OCI-LY1 (cell line): ENCODE data around the gene CNOT3.

ENCODE experiments used
- H2AFZ ChIP-seq: fragments of 200-600 bp; sonication (generic), shearing (Covaris generic); 2 replicates; pipeline ENCODE4 v1.6.0; 2014; ENCODE audit warnings: antibody characterized with exemption, mild to moderate bottlenecking, low read length
- H3F3A ChIP-seq: fragments of 200-600 bp; sonication (generic), shearing (Covaris generic); 2 replicates; pipeline ENCODE4 v1.6.0; 2014; ENCODE audit warnings: mild to moderate bottlenecking, antibody characterized with exemption, low read length, moderate library complexity; ENCODE audit not compliant: insufficient read depth
- H3K27ac ChIP-seq: fragments of 200-600 bp; sonication (generic); 2 replicates; pipeline ENCODE4 v1.5.1; 2014; ENCODE audit warnings: low read length, mixed run types, mild to moderate bottlenecking, low read depth; ENCODE audit not compliant: poor library complexity, severe bottlenecking
- H3K27me3 ChIP-seq: fragments of 200-600 bp; sonication (generic); 2 replicates; pipeline ENCODE4 v1.6.0; 2014; ENCODE audit warnings: antibody characterized with exemption, mild to moderate bottlenecking, low read length, moderate library complexity; ENCODE audit not compliant: insufficient read depth
- H3K36me3 ChIP-seq: fragments of 200-600 bp; sonication (generic); 2 replicates; pipeline ENCODE4 v1.6.1; 2014; ENCODE audit warnings: mild to moderate bottlenecking, antibody characterized with exemption, low read length, moderate library complexity, mixed read lengths; ENCODE audit not compliant: insufficient read depth
- H3K4me1 ChIP-seq: fragments of 200-600 bp; sonication (generic); 2 replicates; pipeline ENCODE4 v1.5.1; 2014; ENCODE audit warnings: mild to moderate bottlenecking, low read length, moderate library complexity; ENCODE audit not compliant: insufficient read depth, severe bottlenecking
- H3K4me2 ChIP-seq: fragments of 200-600 bp; sonication (generic), shearing (Covaris generic); 2 replicates; pipeline ENCODE4 v1.6.1; 2014; ENCODE audit warnings: low read length
- H3K4me3 ChIP-seq: fragments of 200-600 bp; sonication (generic); 2 replicates; pipeline ENCODE4 v1.5.1; 2014; ENCODE audit warnings: low read length, low read depth, mild to moderate bottlenecking, mixed read lengths; ENCODE audit not compliant: poor library complexity, severe bottlenecking
- H3K79me2 ChIP-seq: fragments of 200-600 bp; shearing (Covaris generic); 2 replicates; pipeline ENCODE4 v1.6.1; 2016; ENCODE audit warnings: mixed run types, low read length, mixed read lengths; ENCODE audit not compliant: insufficient read depth
- H3K9ac ChIP-seq: fragments of 200-600 bp; sonication (generic), shearing (Covaris generic); 2 replicates; pipeline ENCODE4 v1.6.1; 2014; ENCODE audit warnings: mild to moderate bottlenecking, low read length, mixed read lengths
- H3K9me2 ChIP-seq: fragments of 200-600 bp; sonication (generic), shearing (Covaris generic); 2 replicates; pipeline ENCODE4 v1.6.1; 2014; ENCODE audit warnings: low read depth, mild to moderate bottlenecking, low read length, mixed read lengths
- H3K9me3 ChIP-seq: fragments of 200-600 bp; shearing (Covaris generic); 2 replicates; pipeline ENCODE4 v1.6.1; 2014; ENCODE audit warnings: low read length, mixed read lengths
- H4K20me1 ChIP-seq: fragments of 200-600 bp; sonication (generic), shearing (Covaris generic); 2 replicates; pipeline ENCODE4 v1.6.0; 2016; ENCODE audit warnings: mild to moderate bottlenecking, low read length; ENCODE audit not compliant: insufficient read depth
- EZH2 ChIP-seq: fragments of 200-600 bp; sonication (generic), shearing (Covaris generic); IDR thresholded peaks from 2 replicates; pipeline ENCODE4 v1.8.0; 2017; ENCODE audit warnings: borderline replicate concordance, mixed run types, mild to moderate bottlenecking, antibody characterized with exemption, low read length, moderate library complexity, mixed read lengths
- TF ChIP-seq, protein P1 (sequence below): fragments of 200-600 bp; sonication (generic), shearing (Covaris generic); IDR thresholded peaks from 2 replicates; pipeline ENCODE4 v1.5.1; 2017; ENCODE audit warnings: mild to moderate bottlenecking, antibody characterized with exemption, low read length, moderate library complexity, mixed read lengths

The CNOT3 gene

DNA sequence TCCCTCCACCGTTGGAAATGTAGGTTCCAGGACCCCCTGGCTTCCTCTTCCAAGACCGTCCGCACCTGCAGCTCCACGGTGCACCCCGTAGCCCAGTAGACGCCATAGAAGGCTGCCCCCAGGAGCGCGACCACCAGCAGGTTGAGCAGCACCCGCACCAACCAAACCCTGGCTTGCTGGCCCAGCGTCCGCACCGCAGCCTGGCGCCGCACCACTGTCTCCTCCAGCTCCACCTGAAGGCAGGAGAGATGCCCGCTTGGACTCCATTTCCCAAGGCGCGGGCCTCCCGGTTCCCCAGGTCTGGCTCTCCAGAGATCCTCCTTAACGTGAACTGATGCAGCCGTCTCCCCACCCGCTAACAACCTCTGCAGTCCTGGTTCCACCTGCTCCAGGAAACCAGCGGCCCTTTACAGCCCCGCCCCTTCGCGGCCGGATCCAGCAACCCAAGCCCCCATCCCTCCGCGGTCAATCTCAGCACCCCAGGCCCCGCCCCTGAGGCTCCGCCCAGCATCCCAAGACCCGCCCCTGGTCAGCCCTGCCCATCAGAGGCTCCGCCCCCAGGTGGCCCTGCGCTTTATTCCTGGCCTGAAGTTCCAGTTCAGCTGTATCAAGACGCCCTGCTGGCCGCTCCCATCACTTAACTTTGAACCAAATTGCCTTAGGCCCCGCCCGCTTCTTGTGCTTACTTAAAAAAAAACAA is 27.0 kb downstream of the CNOT3 start:
- no peaks in the 10 kb centered on the region for H3F3A ChIP-seq

GRCh38 chr19:54165222-54165621 is 27.7 kb downstream of the CNOT3 start:
- no peaks in the 10 kb centered on the region for H3F3A ChIP-seq
- H3K27me3 ChIP-seq, result no peaks in the 10 kb centered on the region
- peaks cover 21% of the 10 kb centered on the region for H3K4me1 ChIP-seq
- H3K9ac ChIP-seq, result no peak overlapping the region
- no peaks in the 10 kb centered on the region; the same call in 1 of the 2 replicates for H3K36me3 ChIP-seq
- H3K79me2 ChIP-seq, result no peaks in the 10 kb centered on the region
- no peaks in the 10 kb centered on the region for H3K9me3 ChIP-seq
- H2AFZ ChIP-seq, result no peak overlapping the region
- TF ChIP-seq, protein P1, sequence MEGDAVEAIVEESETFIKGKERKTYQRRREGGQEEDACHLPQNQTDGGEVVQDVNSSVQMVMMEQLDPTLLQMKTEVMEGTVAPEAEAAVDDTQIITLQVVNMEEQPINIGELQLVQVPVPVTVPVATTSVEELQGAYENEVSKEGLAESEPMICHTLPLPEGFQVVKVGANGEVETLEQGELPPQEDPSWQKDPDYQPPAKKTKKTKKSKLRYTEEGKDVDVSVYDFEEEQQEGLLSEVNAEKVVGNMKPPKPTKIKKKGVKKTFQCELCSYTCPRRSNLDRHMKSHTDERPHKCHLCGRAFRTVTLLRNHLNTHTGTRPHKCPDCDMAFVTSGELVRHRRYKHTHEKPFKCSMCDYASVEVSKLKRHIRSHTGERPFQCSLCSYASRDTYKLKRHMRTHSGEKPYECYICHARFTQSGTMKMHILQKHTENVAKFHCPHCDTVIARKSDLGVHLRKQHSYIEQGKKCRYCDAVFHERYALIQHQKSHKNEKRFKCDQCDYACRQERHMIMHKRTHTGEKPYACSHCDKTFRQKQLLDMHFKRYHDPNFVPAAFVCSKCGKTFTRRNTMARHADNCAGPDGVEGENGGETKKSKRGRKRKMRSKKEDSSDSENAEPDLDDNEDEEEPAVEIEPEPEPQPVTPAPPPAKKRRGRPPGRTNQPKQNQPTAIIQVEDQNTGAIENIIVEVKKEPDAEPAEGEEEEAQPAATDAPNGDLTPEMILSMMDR, result no peak
- TF ChIP-seq EZH2, result no peak
- no peak overlapping the region for H3K27ac ChIP-seq
- H3K9me2 ChIP-seq, result no peaks in the 10 kb centered on the region
- H3K4me2 ChIP-seq, result no peak overlapping the region
- H4K20me1 ChIP-seq, result no peaks in the 10 kb centered on the region
- no peak overlapping the region for H3K4me3 ChIP-seq

More for the DNA sequence above, 27.0 kb downstream of the CNOT3 start:
- no peaks in the 10 kb centered on the region for H3K9me3 ChIP-seq
- H3K27me3 ChIP-seq, result no peaks in the 10 kb centered on the region
- H3K36me3 ChIP-seq, result no peaks in the 10 kb centered on the region; the same call in 1 of the 2 replicates
- peaks cover 21% of the 10 kb centered on the region for H3K4me1 ChIP-seq
- H3K4me3 ChIP-seq, result no peak overlapping the region
- H2AFZ ChIP-seq, result no peak overlapping the region
- TF ChIP-seq, protein P1, result no peak
- TF ChIP-seq EZH2, result no peak
- no peak overlapping the region for H3K27ac ChIP-seq
- H3K4me2 ChIP-seq, result no peak overlapping the region
- no peak overlapping the region for H3K9ac ChIP-seq
- no peaks in the 10 kb centered on the region for H3K9me2 ChIP-seq
- no peaks in the 10 kb centered on the region for H4K20me1 ChIP-seq
- no peaks in the 10 kb centered on the region for H3K79me2 ChIP-seq

DNA sequence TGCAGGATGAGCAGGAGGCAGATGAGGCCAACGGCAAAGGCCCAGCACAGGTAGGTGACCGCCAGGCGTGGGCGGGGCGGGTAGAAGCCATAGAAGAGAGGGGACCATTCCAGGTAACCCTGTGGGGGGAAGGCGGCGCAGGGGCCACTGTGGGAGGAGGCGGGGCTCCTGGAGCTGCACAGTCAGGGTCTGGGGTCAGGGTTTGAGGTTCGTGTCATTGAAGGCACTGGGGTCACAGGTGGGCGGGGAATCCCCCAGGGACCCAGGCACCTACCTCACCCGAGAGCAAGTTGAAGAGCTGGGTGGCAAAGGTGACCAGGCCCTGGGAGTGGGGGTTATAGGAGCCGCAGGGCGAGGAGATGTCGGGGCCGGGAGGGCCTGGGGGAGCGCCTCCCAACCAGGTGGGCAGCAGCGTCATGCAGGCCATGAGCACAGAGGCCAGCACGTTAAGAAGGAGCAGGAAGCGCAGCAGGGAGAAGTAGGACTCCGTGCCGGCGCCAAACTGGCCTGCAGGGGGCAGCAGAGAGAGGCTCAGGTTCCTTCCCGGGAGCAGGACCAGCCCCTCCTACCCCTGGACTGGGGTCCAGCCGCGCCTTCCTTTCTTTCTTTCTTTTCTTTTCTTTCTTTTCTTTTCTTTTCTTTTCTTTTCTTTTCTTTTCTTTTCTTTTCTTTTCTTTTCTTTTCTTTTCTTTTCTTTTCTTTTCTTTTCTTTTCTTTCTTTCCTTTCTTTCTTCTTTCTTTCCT is 30.8 kb downstream of the CNOT3 start:
- no peak for TF ChIP-seq EZH2
- TF ChIP-seq, protein P1, result peak; percentile 65
- Histone ChIP-seq H3K79me2 (no peaks in the 10 kb centered on the region), H4K20me1 (no peaks in the 10 kb centered on the region), H3F3A (no peaks in the 10 kb centered on the region), H3K36me3 (no peaks in the 10 kb centered on the region; the same call in 1 of the 2 replicates), H3K4me3 (no peak overlapping the region), H3K9ac (no peak overlapping the region), H3K27ac (no peak overlapping the region), H3K9me3 (no peaks in the 10 kb centered on the region), H3K4me2 (no peak overlapping the region), H2AFZ (no peak overlapping the region), H3K9me2 (no peaks in the 10 kb centered on the region), H3K4me1 (peaks cover 3% of the 10 kb centered on the region), H3K27me3 (no peaks in the 10 kb centered on the region; the same call in 1 of the 2 replicates)
